D721Med (cell line): Measurements from ENCODE around the gene PSMA7.

ENCODE experiments used
- DNase-seq: peaks from one replicate; pipeline ENCODE4 v3.0.0; 2011; ENCODE audit warnings: low spot score; ENCODE audit not compliant: insufficient read length
- FAIRE-seq: peaks from 2 replicates; lab custom pipeline; 2011; peaks lifted over from hg19 to GRCh38; lab: Jason Lieb, UNC
- CTCF ChIP-seq: IDR thresholded peaks from 2 replicates; pipeline ENCODE4 v1.5.1; 2012; ENCODE audit warnings: mild to moderate bottlenecking, control low read depth; ENCODE audit not compliant: insufficient read depth; ENCODE audit errors: missing control alignments

Gene PSMA7

GRCh38 chr20:62163986-62164762 is 21.0 kb upstream of the PSMA7 start:
- FAIRE-seq (no peak), DNase-seq (no peak)
- TF ChIP-seq CTCF, result no peak

- no peak for TF ChIP-seq CTCF
- no peak for DNase-seq
- no peak for FAIRE-seq
These were observed 20.3 kb upstream of the PSMA7 start for GRCh38 chr20:62163485-62163865.

- TF ChIP-seq CTCF, result no peak
- DNase-seq, result no peak
- FAIRE-seq, result no peak
These were observed 19.7 kb upstream of the PSMA7 start for GRCh38 chr20:62162765-62163484.

GRCh38 chr20:62161347-62161746 is 18.2 kb upstream of the PSMA7 start:
- DNase-seq (no peak), FAIRE-seq (no peak)
- no peak for TF ChIP-seq CTCF

- no peak for DNase-seq
- TF ChIP-seq CTCF, result no peak
- FAIRE-seq, result no peak
These were observed 17.7 kb upstream of the PSMA7 start for GRCh38 chr20:62160876-62161275.

GRCh38 chr20:62160253-62160652 is 17.1 kb upstream of the PSMA7 start:
- FAIRE-seq (no peak), DNase-seq (no peak)
- TF ChIP-seq CTCF, result no peak

GRCh38 chr20:62159839-62160238 is 16.6 kb upstream of the PSMA7 start:
- FAIRE-seq, result no peak
- no peak for DNase-seq

More at GRCh38 chr20:62159839-62160238, 16.6 kb upstream of the PSMA7 start:
- no peak for TF ChIP-seq CTCF
